Neuronal stem cell (in vitro differentiated cells): ENCODE results near the gene RNF208.

ENCODE experiments used
- DNase-seq: peaks from one replicate; pipeline ENCODE4 v3.0.0-alpha.2; 2013; ENCODE audit warnings: low spot score
- H2AFZ ChIP-seq: one replicate; pipeline ENCODE4 v1.6.1; 2013; ENCODE audit warnings: mild to moderate bottlenecking, low read length, inconsistent platforms
- H2AK5ac ChIP-seq: 2 replicates; pipeline ENCODE4 v1.6.1; 2013; ENCODE audit warnings: low read depth, mild to moderate bottlenecking, inconsistent platforms, low read length, moderate library complexity, mixed read lengths
- H2BK120ac ChIP-seq: 2 replicates; pipeline ENCODE4 v1.6.1; 2013; ENCODE audit warnings: low read depth, mild to moderate bottlenecking, inconsistent platforms, low read length, moderate library complexity, mixed read lengths
- H2BK12ac ChIP-seq: one replicate; pipeline ENCODE4 v1.6.1; 2013; ENCODE audit warnings: low read length, inconsistent platforms
- H2BK15ac ChIP-seq: 2 replicates; pipeline ENCODE4 v1.6.1; 2013; ENCODE audit warnings: mild to moderate bottlenecking, low read length, inconsistent platforms, mixed read lengths
- H2BK5ac ChIP-seq: one replicate; pipeline ENCODE4 v1.6.1; 2013; ENCODE audit warnings: inconsistent platforms, mild to moderate bottlenecking, low read length, moderate library complexity
- H3K14ac ChIP-seq: one replicate; pipeline ENCODE4 v1.6.1; 2013; ENCODE audit warnings: low read length, inconsistent platforms
- H3K18ac ChIP-seq: 2 replicates; pipeline ENCODE4 v1.6.1; 2013; ENCODE audit warnings: low read length, inconsistent platforms
- H3K23ac ChIP-seq: 2 replicates; pipeline ENCODE4 v1.6.1; 2013; ENCODE audit warnings: low read depth, mild to moderate bottlenecking, mixed read lengths, low read length, inconsistent platforms; ENCODE audit not compliant: poor library complexity
- H3K27ac ChIP-seq: replicated peaks from 3 replicates; pipeline ENCODE4 v1.5.1; 2013; ENCODE audit warnings: low read length, inconsistent platforms
- H3K27me3 ChIP-seq, 3 experiments: 2 replicates each; pipeline ENCODE4 v1.6.1; 2013; ENCODE audit warnings: low read length in 3 of 3, mild to moderate bottlenecking in 2 of 3, inconsistent platforms in 1 of 3, low read depth in 1 of 3, mixed read lengths in 1 of 3, moderate library complexity in 1 of 3; ENCODE audit not compliant: control insufficient read depth in 3 of 3, insufficient read depth in 3 of 3
- H3K36me3 ChIP-seq, 2 donors: replicated peaks in 1 of 2; 2 replicates each; pipeline ENCODE4 v1.6.1; 2013; ENCODE audit warnings: low read length in 2 of 2; ENCODE audit not compliant: control insufficient read depth in 2 of 2, insufficient read depth in 2 of 2
- H3K4ac ChIP-seq: 2 replicates; pipeline ENCODE4 v1.6.1; 2013; ENCODE audit warnings: inconsistent platforms, mild to moderate bottlenecking, low read length, moderate library complexity
- H3K4me1 ChIP-seq, 2 donors: 1 replicate in 1 of 2; 2 replicates in 1 of 2; pipeline ENCODE4 v1.6.1; 2013; ENCODE audit warnings: low read length in 2 of 2, low read depth in 1 of 2; ENCODE audit not compliant: control insufficient read depth in 2 of 2, insufficient read depth in 1 of 2
- H3K4me2 ChIP-seq: one replicate; pipeline ENCODE4 v1.6.1; 2013; ENCODE audit warnings: mild to moderate bottlenecking, low read length, inconsistent platforms; ENCODE audit not compliant: insufficient read depth, poor library complexity, severe bottlenecking
- H3K4me3 ChIP-seq, 2 donors: 2 replicates each; pipeline ENCODE4 v1.5.1; 2013; ENCODE audit warnings: low read length in 2 of 2, mild to moderate bottlenecking in 2 of 2, inconsistent platforms in 1 of 2, moderate library complexity in 1 of 2
- H3K79me1 ChIP-seq: one replicate; pipeline ENCODE4 v1.6.1; 2013; ENCODE audit warnings: low read depth, mild to moderate bottlenecking, inconsistent platforms, low read length, moderate library complexity
- H3K9ac ChIP-seq: one replicate; pipeline ENCODE4 v1.6.1; 2013; ENCODE audit warnings: mild to moderate bottlenecking, low read depth, low read length, inconsistent platforms; ENCODE audit not compliant: poor library complexity
- H3K9me3 ChIP-seq, 2 donors: replicated peaks in 1 of 2; 2 replicates each; pipeline versions ENCODE3 to v1.6.1; 2013; ENCODE audit warnings: low read length in 2 of 2, mild to moderate bottlenecking in 2 of 2, inconsistent platforms in 1 of 2, low read depth in 1 of 2, mixed read lengths in 1 of 2, moderate library complexity in 1 of 2; ENCODE audit not compliant: control insufficient read depth in 2 of 2, insufficient read depth in 1 of 2
- H4K8ac ChIP-seq: one replicate; pipeline ENCODE4 v1.6.1; 2013; ENCODE audit warnings: low read depth, mild to moderate bottlenecking, inconsistent platforms, low read length, moderate library complexity
- H4K91ac ChIP-seq: one replicate; pipeline ENCODE4 v1.6.1; 2013; ENCODE audit warnings: low read length, low read depth, mild to moderate bottlenecking, inconsistent platforms; ENCODE audit not compliant: poor library complexity
- WGBS, 2 donors: extraction: QIAGEN DNeasy Blood & Tissue Kit; methylation state at CpG; one replicate each; pipeline ENCODE4 v1.1.7; 2013; ENCODE audit warnings: missing lambda C conversion rate in 2 of 2, mixed read lengths in 1 of 2; ENCODE audit not compliant: insufficient read length in 2 of 2, insufficient replicate concordance in 1 of 2; ENCODE audit errors: extremely low coverage in 2 of 2; 5-methylcytosine and 5-hydroxymethylcytosine counted together

RNF208 gene

GRCh38 chr9:137245450-137246421 lies 23.7 kb upstream of the RNF208 start:
- Histone ChIP-seq H3K4me2 (no peak overlapping the region), H2BK120ac (peak overlapping the region; percentile 74), H3K4me3 (peak overlapping the region in 1 of 2 donors; percentile 35), H2BK12ac (peak overlapping the region; percentile 63), H3K79me1 (peaks cover 17% of the 10 kb centered on the region), H3K14ac (peak overlapping the region; percentile 63), H3K27ac (no peak overlapping the region), H3K23ac (peak overlapping the region; percentile 75), H3K18ac (peak overlapping the region; percentile 27), H2AK5ac (peak overlapping the region; percentile 61), H4K8ac (no peak overlapping the region), H3K27me3 (peaks cover 0 to 2% (median 0%) of the 10 kb centered on the region in 3 experiments), H2AFZ (no peak overlapping the region), H3K4me1 (peaks cover 15 to 25% of the 10 kb centered on the region in 2 donors), H2BK15ac (no peak overlapping the region), H3K36me3 (peaks cover 19 to 27% of the 10 kb centered on the region in 2 donors), H3K9ac (peak overlapping the region; percentile 12), H3K9me3 (no peaks in the 10 kb centered on the region), H2BK5ac (no peak overlapping the region), H3K4ac (no peak overlapping the region), H4K91ac (no peak overlapping the region)
- no peak for DNase-seq
- WGBS, 2 donors: no CpG with 5 or more reads among the region's 25 CpGs

GRCh38 chr9:137244486-137245449 lies 22.7 kb upstream of the RNF208 start:
- Histone ChIP-seq H2AFZ (no peak overlapping the region), H4K91ac (no peak overlapping the region), H2BK120ac (no peak overlapping the region), H3K4me3 (no peak overlapping the region), H3K14ac (no peak overlapping the region), H4K8ac (no peak overlapping the region), H3K36me3 (peaks cover 19 to 27% of the 10 kb centered on the region in 2 donors), H2BK5ac (no peak overlapping the region), H2BK15ac (no peak overlapping the region), H3K18ac (peak overlapping the region; percentile 15), H3K9ac (no peak overlapping the region), H3K4me1 (peaks cover 15 to 19% of the 10 kb centered on the region in 2 donors), H3K4me2 (no peak overlapping the region), H3K27ac (no peak overlapping the region), H3K23ac (peak overlapping the region; percentile 95), H3K4ac (no peak overlapping the region), H2BK12ac (no peak overlapping the region), H3K27me3 (peaks cover 0 to 2% (median 0%) of the 10 kb centered on the region in 3 experiments), H3K9me3 (no peaks in the 10 kb centered on the region), H2AK5ac (peak overlapping the region; percentile 15), H3K79me1 (peaks cover 17% of the 10 kb centered on the region)
- WGBS, 2 donors: no CpG with 5 or more reads among the region's 36 CpGs
- DNase-seq: no peak

- Histone ChIP-seq H3K9me3 (no peaks in the 10 kb centered on the region), H3K18ac (no peak overlapping the region), H3K79me1 (peaks cover 20% of the 10 kb centered on the region), H2AFZ (no peak overlapping the region), H2BK12ac (no peak overlapping the region), H3K27ac (no peak overlapping the region), H4K91ac (no peak overlapping the region), H3K4ac (no peak overlapping the region), H3K14ac (no peak overlapping the region), H3K27me3 (peaks cover 0 to 2% (median 0%) of the 10 kb centered on the region in 3 experiments), H2BK15ac (peak overlapping the region; percentile 49), H3K4me1 (peaks cover 16 to 22% of the 10 kb centered on the region in 2 donors), H3K4me2 (peak overlapping the region; percentile 18), H2AK5ac (peak overlapping the region; percentile 15), H2BK120ac (no peak overlapping the region), H3K4me3 (peak overlapping the region in 1 of 2 donors; percentile 25), H3K36me3 (peaks cover 19 to 29% of the 10 kb centered on the region in 2 donors), H4K8ac (no peak overlapping the region), H2BK5ac (no peak overlapping the region), H3K9ac (peak overlapping the region; percentile 70), H3K23ac (peak overlapping the region; percentile 95)
- no peak for DNase-seq
- no CpG with 5 or more reads among the region's 15 CpGs for WGBS, 2 donors
Observed at GRCh38 chr9:137243626-137244485, 21.8 kb upstream of the RNF208 start.
